Vagina (tissue), 2 donors: Measurements from ENCODE around the gene HSPA14.
"Not testable (repeated sequence)": the region's sequence is repeated elsewhere in the genome, so short reads cannot be mapped to it uniquely, and the experiment has no call there.

Experiments
- CTCF ChIP-seq, 3 experiments: fragments of 450-650 bp in 2 of 3; fragments of 200-600 bp in 1 of 3; sonication (generic) in 1 of 3; IDR thresholded peaks; one replicate each; pipeline ENCODE4 v1.5.1; 2017 to 2019; ENCODE audit warnings: antibody characterized with exemption in 3 of 3, mild to moderate bottlenecking in 2 of 3, moderate library complexity in 2 of 3
- POLR2A ChIP-seq, 2 donors: fragments of 450-650 bp; IDR thresholded peaks; one replicate each; pipeline ENCODE4 v1.6.1; 2017; ENCODE audit warnings: antibody characterized with exemption in 2 of 2, mild to moderate bottlenecking in 2 of 2, moderate library complexity in 2 of 2

DNA sequence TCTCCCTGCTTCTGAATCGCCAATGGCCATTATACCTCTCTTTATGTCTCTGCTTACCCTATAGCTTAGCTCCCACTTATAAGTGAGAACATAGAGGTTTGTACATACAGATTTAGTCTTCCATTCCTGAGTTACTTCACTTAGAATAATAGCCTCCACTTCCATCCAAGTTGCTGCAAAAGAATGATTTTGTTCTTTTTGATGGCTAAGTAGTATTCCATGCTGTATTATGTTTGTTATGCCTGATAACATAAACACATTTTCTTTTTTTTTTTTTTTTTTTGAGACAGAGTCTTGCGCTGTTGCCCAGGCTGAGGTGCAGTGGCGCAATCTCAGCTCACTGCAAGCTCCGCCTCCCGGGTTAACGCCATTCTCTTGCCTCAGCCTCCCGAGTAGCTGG is 21.4 kb upstream of the HSPA14 start:
- TF ChIP-seq CTCF, POLR2A (IDR thresholded peaks at IDR 0.05): not testable (repeated sequence)
